Retinal pigment epithelial cell (primary cell): ENCODE data around the gene HUS1B.

Experiments
- DNase-seq: peaks from one replicate; pipeline ENCODE4 v3.0.0-alpha.2; 2010; ENCODE audit warnings: low read depth
- H3K4me3 ChIP-seq: 2 replicates; pipeline ENCODE4 v1.5.1; 2011; ENCODE audit warnings: mild to moderate bottlenecking, low read length, control low read depth, moderate library complexity
- TF ChIP-seq, protein P1 (sequence below): conservative IDR thresholded peaks from 2 replicates; pipeline ENCODE4 v1.5.1; 2011; ENCODE audit warnings: low read depth, low read length, control low read depth, inconsistent platforms

Gene HUS1B

DNA sequence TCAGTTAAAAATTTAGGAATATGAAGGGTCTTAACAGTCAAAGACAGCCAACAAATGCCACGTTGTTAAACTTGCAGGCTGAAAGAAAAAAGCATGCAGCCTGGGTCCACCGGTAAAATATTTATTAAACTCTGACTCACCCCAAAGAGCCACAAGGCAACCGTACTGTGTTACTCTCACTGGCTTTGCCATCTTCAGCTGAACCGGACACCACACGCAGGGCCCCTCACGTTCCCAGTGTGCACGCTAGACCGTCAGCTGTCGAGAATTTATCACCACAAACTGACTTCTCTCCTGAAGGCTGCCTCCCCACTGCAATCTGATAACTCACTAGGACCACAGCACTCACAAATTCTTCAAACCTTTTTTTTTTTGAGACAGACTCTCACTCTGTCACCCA, 30.7 kb downstream of the HUS1B start:
- DNase-seq, result no peak
- TF ChIP-seq, protein P1, sequence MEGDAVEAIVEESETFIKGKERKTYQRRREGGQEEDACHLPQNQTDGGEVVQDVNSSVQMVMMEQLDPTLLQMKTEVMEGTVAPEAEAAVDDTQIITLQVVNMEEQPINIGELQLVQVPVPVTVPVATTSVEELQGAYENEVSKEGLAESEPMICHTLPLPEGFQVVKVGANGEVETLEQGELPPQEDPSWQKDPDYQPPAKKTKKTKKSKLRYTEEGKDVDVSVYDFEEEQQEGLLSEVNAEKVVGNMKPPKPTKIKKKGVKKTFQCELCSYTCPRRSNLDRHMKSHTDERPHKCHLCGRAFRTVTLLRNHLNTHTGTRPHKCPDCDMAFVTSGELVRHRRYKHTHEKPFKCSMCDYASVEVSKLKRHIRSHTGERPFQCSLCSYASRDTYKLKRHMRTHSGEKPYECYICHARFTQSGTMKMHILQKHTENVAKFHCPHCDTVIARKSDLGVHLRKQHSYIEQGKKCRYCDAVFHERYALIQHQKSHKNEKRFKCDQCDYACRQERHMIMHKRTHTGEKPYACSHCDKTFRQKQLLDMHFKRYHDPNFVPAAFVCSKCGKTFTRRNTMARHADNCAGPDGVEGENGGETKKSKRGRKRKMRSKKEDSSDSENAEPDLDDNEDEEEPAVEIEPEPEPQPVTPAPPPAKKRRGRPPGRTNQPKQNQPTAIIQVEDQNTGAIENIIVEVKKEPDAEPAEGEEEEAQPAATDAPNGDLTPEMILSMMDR, result no peak
- no peak overlapping the region for H3K4me3 ChIP-seq

DNA sequence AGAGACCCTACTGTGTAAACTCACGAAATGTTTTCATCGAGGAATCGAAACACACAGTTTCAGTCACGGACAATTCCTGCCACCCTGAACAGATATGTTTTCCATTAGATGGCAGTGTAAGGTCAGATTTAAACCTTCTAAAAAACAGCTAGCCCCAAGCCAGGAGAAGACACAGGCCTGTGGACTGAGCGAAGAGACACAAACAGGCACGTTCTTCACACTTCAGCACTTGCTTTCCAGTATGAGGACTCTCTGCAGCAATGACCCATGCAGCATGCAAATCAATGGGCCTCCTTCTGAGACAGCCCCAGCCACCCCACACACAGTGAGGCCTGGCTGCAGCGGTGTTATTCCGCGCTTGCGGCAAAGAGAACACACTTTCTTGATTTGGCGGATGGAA, 31.9 kb downstream of the HUS1B start:
- TF ChIP-seq, protein P1, result peak; percentile 11
- no peak for DNase-seq
- H3K4me3 ChIP-seq, result no peak overlapping the region

DNA sequence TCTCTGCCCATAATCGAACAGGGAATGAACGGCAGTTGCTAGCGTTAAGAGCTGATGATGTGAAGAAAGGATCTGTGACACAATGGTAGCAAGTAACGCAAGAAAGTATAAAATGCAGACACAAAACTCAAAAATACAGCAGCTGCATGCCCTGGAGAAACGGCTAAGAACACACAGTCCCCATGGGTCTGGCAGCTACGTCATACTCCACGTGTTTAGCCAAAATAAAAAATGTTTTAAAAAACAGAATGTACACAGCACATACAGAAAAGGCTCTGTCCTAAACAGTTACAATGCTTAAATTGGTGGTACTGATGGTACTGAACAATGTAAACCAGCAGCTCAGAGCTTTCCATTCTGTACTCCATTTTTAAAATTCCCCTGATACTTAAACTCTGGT, 34.4 kb downstream of the HUS1B start:
- no peak for DNase-seq
- TF ChIP-seq, protein P1, result no peak
- H3K4me3 ChIP-seq, result no peak overlapping the region

DNA sequence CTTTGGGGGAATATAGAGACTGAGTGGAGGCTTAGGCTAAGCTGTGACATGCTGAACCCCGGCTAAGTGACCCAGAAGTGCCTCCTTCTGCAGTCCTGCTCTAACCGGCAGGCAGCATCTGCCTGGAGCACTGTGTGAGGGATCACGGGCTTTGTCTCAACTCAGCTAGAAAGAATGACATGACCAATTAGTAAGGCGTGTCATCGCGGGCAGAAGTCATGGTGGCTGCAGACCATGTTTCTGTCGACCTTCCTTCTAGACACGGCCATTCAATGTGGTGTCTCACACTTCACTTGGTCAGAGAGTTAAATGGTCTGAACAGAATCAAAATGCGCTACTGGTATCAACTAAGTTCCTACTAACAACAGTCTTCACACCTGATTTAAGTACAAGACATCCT, 35.0 kb downstream of the HUS1B start:
- H3K4me3 ChIP-seq, result no peak overlapping the region

DNA sequence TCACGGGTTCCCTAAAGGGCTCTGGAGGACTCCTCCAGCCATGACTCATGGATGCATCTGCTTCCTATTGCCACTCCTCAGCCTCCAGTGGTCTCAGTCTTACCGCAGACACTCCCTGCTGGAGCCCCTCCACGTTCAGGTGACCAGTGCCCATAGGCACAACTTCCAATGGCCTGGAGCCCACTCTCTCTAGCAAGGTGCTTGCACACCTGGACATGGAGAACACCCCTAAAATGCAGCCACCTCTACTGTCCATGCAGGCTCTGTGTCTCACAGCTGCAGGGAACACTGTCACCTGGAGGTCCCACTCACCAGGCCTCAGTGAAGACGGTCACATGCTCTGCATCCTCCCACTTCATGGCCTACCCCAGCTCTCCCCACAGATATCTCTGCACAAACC, 36.0 kb downstream of the HUS1B start:
- H3K4me3 ChIP-seq, result no peak overlapping the region
- DNase-seq, result no peak
- TF ChIP-seq, protein P1, result no peak

More for the DNA sequence above, 35.0 kb downstream of the HUS1B start:
- TF ChIP-seq, protein P1, result no peak
- DNase-seq, result no peak

DNA sequence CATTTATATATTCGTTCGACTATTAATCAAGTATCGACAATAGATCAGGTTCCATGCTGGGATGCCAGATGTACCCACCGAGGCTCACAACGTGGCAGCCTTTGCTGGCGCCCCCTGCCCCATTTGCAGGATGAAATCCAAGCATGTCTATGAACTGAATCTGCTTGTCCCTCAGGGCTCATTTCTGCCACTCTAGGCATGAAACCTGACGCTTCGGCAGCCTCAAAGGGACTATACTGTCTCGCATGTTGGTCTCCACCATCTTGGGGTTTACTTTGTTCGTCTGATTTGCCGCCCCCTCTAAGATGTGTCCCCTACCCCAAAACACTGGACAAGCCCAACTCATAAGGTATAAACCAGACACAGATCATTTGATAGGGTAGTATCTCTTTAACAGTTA, 36.7 kb downstream of the HUS1B start:
- no peak overlapping the region for H3K4me3 ChIP-seq
- TF ChIP-seq, protein P1, result no peak
- DNase-seq, result no peak

DNA sequence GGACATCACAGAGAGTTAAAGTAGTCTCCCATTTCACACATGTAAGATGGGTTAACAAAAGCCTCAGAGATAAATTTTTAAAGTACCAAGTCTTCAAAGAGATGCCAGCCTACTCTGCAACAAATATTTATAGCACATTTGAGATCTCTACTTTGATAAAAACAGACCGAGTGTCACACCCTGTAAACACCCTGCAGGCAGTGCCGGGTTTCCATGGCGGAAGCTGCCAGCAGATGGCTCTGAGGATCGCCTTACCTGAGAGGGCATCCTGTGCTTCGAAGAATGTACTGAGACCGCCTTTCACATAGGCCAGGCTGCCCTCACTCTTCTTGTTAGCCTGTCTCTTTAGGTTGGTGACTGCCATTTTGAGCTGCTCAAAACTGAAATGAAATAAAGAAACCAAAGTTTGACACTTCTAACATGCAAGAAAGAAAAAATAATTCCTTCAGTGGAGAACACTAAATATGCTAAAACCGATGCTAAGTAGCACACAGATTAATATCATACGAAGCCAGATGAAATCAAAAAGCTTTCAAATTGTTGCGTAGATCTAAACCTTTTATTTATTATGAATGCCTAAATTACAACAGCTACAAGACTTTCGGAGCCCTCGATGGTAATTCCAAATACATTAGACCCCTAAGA, 39.3 kb downstream of the HUS1B start:
- no peak overlapping the region for H3K4me3 ChIP-seq
- DNase-seq, result no peak
- TF ChIP-seq, protein P1, result peak; percentile 20
